AG10803 (cell line): ENCODE results near the gene DCTN1.
A peak's percentile ranks its signal among the peaks of the same experiment; 100 is the strongest.
"Not testable (repeated sequence)": the region's sequence is repeated elsewhere in the genome, so short reads cannot be mapped to it uniquely, and the experiment has no call there.

Experiments used
- DNase-seq: peaks from one replicate; pipeline ENCODE4 v3.0.0; 2010; ENCODE audit warnings: low read depth
- H3K4me3 ChIP-seq: 2 replicates; pipeline ENCODE4 v1.5.1; 2011; ENCODE audit warnings: mild to moderate bottlenecking, low read length, control low read depth
- TF ChIP-seq, protein P1 (sequence below): conservative IDR thresholded peaks from 2 replicates; pipeline ENCODE4 v1.5.1; 2011; ENCODE audit warnings: mild to moderate bottlenecking, low read length, control low read depth, inconsistent platforms

DCTN1 gene

DNA sequence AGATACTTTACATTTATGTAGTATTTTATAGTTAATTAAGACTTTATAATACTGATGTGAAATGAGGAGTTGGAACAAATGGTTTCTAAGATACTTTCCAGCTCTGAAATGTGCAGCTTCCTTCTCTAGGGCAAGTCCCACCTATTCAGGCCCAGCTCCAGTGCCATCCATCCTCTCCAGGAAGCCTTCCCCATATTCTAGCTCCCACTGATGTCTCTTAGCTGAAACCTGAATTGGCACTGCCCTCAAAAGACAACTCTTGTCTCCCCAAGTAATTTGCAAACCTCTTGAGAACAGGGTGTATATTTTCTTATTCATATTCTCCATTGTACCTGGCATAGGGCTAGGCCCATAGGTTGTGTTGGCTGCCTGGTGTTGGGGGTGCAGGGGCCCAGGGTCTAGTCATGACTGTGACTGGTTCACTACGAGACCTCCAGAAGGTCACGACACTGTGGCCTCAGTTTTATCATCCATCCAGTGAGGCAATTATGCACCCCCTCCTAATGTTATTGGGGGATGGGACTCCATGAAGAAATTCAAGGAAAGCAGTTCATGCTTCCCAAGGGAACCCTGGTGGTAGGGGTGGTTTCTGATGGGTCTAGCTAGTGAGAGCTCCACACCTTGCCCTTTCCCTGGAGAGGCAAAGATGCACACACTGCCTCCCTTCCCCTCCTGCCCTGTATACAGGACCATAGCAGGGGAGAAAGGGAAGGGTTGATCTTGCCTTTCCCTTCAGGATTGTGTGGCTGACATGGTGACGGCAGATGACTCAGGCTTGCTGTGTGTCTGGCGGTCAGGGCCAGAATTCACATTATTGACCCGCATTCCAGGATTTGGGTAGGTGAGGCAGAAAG, 44.3 kb upstream of the DCTN1 start:
- no peak overlapping the region for H3K4me3 ChIP-seq
- TF ChIP-seq, protein P1, sequence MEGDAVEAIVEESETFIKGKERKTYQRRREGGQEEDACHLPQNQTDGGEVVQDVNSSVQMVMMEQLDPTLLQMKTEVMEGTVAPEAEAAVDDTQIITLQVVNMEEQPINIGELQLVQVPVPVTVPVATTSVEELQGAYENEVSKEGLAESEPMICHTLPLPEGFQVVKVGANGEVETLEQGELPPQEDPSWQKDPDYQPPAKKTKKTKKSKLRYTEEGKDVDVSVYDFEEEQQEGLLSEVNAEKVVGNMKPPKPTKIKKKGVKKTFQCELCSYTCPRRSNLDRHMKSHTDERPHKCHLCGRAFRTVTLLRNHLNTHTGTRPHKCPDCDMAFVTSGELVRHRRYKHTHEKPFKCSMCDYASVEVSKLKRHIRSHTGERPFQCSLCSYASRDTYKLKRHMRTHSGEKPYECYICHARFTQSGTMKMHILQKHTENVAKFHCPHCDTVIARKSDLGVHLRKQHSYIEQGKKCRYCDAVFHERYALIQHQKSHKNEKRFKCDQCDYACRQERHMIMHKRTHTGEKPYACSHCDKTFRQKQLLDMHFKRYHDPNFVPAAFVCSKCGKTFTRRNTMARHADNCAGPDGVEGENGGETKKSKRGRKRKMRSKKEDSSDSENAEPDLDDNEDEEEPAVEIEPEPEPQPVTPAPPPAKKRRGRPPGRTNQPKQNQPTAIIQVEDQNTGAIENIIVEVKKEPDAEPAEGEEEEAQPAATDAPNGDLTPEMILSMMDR, result no peak
- DNase-seq, result no peak

DNA sequence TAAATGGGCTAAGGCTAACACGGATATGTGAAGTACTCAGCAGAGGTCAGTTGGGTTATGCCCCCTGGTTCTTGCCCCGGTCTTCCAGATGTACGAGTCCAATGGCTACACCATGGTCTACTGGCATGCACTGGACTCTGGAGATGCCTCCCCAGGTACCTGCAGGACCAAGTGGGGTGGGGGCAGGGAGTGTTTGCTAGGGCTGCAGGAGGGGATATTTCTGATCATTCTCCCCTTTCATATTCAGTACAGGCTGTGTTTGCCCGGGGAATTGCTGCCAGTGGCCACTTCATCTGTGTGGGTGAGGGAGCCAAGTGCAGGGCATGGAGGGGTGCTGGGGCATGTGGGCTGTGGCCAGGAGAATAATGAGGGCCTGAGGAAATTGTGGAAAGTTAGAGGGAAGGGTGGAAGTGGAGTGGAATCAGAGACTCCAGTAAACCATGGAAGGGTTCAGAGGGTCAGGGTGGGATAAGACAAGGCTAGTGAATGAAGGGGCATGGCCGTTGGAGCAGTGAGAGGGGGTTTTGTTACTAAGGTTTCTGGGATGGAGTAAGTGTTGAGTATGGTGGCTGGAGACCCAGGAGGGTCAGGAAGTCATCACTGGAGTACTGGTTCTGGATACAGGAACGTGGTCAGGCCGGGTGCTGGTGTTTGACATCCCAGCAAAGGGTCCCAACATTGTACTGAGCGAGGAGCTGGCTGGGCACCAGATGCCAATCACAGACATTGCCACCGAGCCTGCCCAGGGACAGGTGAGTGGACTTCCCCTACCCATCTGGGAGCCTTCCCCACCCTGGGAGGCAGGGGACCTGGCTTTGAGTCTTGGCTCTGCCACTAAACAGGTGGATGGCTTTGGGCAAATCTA, 43.4 kb upstream of the DCTN1 start:
- no peak for DNase-seq
- H3K4me3 ChIP-seq, result no peak overlapping the region
- TF ChIP-seq, protein P1, result no peak

DNA sequence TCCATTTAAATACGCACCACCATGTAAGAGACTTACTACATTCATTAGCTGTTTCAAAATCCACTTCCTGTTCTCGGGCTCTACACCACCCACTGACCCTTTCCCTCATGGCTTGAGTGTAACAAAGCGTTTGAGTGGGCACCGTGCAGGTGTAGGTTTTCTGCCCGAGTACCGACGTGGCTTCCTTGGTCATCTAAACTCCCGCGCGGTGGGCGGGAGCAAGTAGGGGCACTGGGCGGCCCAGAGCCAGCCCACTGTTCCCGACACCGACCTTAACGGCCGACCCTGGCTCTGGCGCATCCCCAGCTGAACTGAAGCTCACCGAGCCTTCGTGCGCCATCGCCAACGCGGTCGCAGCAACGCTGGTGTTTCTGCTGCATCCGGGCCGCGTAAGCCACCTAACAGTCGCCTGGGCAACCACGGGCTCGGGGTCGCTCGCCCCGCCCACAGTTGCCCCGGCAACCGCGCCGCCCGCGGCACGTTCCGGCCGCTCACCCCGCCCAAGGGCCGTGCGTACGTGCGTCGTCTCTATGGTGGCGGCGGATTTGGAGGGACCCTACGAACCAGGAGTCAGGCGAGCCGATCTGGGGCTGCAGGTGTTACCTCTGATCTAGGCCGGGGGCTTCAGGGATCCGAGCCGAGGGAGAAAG, 41.2 kb upstream of the DCTN1 start, which contains the start of the genes C2orf81 and WDR54:
TSS of gene C2orf81 (minus strand) at position 399 of the 650 bp plus-strand sequence. CDS start at position 340, 59 bp downstream.
TSS of gene WDR54 (plus strand) at position 510 of the 650 bp plus-strand sequence. CDS start 424 bp downstream, outside the sequence.
- TF ChIP-seq, protein P1, result no peak
- H3K4me3 ChIP-seq, result peak within 1 kb of the TSS; percentile 90
- peak; percentile 85 for DNase-seq

DNA sequence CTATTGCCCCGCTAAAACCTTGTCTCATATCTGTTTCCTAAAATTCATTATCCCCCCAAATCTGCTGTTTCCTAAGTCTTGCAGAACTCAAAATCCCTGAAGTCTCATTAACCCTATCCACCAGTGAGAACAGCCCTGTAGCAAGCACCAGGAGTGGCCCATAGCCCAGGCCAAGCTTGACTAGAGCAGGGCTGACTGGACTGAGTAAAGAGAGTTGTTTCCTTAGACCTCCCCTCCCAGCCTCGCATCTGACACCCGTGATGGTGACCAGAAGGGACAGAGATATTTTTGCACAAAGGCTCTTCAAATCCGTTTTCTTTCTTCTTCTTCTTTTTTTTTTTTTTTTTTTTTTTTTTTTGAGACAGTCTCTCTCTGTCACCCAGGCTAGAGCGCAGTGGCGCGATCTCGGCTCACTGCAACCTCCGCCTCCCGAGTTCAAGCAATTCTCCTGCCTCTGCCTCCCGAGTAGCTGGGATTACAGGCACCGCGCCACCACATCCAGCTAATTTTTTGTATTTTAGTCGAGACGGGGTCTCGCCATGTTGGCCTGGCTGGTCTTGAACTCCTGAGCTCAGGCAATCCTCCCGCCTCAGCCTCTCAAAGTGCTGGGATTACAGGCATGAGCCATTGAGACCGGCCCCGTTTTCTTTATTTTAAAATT, 40.5 kb upstream of the DCTN1 start:
- peak overlapping the region; percentile 90 for H3K4me3 ChIP-seq
- DNase-seq, result not testable (repeated sequence)

DNA sequence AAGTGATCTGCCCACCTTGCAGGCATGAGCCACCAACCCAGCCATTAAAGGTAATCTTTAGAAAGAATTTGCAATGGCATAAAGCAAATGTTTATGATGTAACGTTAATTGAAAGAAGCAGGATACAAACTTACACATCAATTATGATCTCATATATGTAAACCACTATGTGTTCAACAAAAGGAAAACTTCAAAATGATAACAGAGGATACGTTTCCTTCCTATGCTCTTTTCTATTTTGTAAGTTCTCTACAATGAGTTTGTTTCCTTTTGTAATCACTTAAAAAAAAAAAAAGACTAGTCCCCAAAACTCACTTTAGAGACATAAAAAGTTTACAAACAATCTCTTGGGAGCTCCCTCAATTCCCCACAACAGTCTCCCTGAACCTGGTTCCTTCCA, 39.9 kb upstream of the DCTN1 start:
- TF ChIP-seq, protein P1, result no peak
- no peak for DNase-seq
- no peak overlapping the region for H3K4me3 ChIP-seq

DNA sequence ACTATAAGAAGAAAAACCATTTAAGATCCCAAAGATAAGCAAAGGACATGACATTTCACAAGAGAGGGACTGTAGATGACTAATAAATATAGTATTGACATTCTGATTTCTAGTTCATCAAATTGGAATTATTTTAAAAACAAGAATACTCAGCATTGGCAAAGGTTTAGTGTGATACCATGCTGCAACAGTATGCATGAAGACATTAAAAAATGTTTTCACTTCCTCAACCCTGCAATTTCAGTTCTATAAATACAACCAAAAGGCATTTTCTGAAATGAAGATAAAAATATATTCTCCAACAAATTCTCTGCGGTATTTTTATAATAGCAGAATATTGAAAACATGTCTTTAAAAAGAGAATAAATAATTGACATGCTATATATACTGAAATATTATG, 39.2 kb upstream of the DCTN1 start:
- TF ChIP-seq, protein P1, result no peak
- no peak overlapping the region for H3K4me3 ChIP-seq
- no peak for DNase-seq
